Gastrocnemius medialis (tissue), 4 donors: ENCODE results near the gene PID1. TPM values are rescaled to one million over a fixed set of nuclear protein-coding genes. Genes with fewer than 3 reads are reported as not detected.

ENCODE experiments used
- ATAC-seq, 2 donors: fragments of 150-250 bp; one replicate each; pipeline ENCODE4 v1.9.1; 2016
- DNase-seq, 2 donors: peaks; one replicate each; pipeline ENCODE4 v3.0.0-alpha.2; 2019
- H3K27ac ChIP-seq, 4 donors: fragments of 200-600 bp; sonication (generic); 1 replicate in 1 of 4; 2 replicates in 3 of 4; pipeline ENCODE4 v1.5.1; 2016 to 2018; ENCODE audit warnings: mild to moderate bottlenecking in 2 of 4, moderate library complexity in 1 of 4
- H3K27me3 ChIP-seq, 3 donors: fragments of 200-600 bp; sonication (generic) in 2 of 3; 1 replicate in 1 of 3; 2 replicates in 2 of 3; pipeline versions ENCODE4 v1.5.1 to v1.6.0; 2016 to 2019; ENCODE audit warnings: mild to moderate bottlenecking in 1 of 3, moderate library complexity in 1 of 3
- H3K36me3 ChIP-seq, 2 donors: fragments of 200-600 bp; sonication (generic) in 1 of 2; one replicate each; pipeline ENCODE4 v1.5.1; 2017 to 2018
- H3K4me1 ChIP-seq, 2 donors: fragments of 200-600 bp; sonication (generic) in 1 of 2; one replicate each; pipeline ENCODE4 v1.5.1; 2016 to 2017; ENCODE audit warnings: mild to moderate bottlenecking in 2 of 2
- H3K4me3 ChIP-seq, 4 donors: fragments of 200-600 bp; sonication (generic) in 3 of 4; 1 replicate in 1 of 4; 2 replicates in 3 of 4; pipeline ENCODE4 v1.5.1; 2016 to 2019; ENCODE audit warnings: mild to moderate bottlenecking in 2 of 4
- H3K9me3 ChIP-seq, 3 donors: fragments of 200-600 bp; sonication (generic) in 2 of 3; 1 replicate in 1 of 3; 2 replicates in 2 of 3; pipeline ENCODE4 v1.5.1; 2016 to 2019
- CTCF ChIP-seq, 5 experiments: fragments of 450-650 bp in 3 of 5; fragments of 200-600 bp in 2 of 5; sonication (generic) in 2 of 5; IDR thresholded peaks in 4 of 5; conservative IDR thresholded peaks in 1 of 5; 1 replicate in 4 of 5; 2 replicates in 1 of 5; pipeline ENCODE4 v1.5.1; 2016 to 2019; ENCODE audit warnings: antibody characterized with exemption in 5 of 5, mild to moderate bottlenecking in 3 of 5, moderate library complexity in 3 of 5
- POLR2A ChIP-seq, 2 donors: fragments of 450-650 bp; IDR thresholded peaks; one replicate each; pipeline ENCODE4 v1.6.1; 2017; ENCODE audit warnings: antibody characterized with exemption in 2 of 2, mild to moderate bottlenecking in 2 of 2, moderate library complexity in 2 of 2
- in situ Hi-C, 4 donors: fragments of 200-750 bp; cut with MboI; loops; one replicate each; pipeline versions ENCODE4 v1.15.0 to v1.8.0; 2017; ENCODE audit warnings: low sequenced_read_pairs in 4 of 4
- intact Hi-C: fragments of 100-400 bp; cut with DNase I; formaldehyde crosslinking; loops from one replicate; pipeline ENCODE4 v1.15.1; 2023; ENCODE audit warnings: low total_unique reads
- total RNA-seq, 4 donors: library from RNA; depleted of rRNA; stranded (reverse); fragments of >200 nt; gene quantifications; one replicate each; pipeline versions ENCODE4 v1.1.0 to v1.2.3, GENCODE V29; 2016

The PID1 gene
- total RNA-seq, 4 donors from 2014 or later, result 11.3 to 24.3 (median 19.5) TPM

GRCh38 chr2:229261076-229261475 lies 10.0 kb downstream of the PID1 start:
- H3K27ac ChIP-seq, result no peak overlapping the region
- intact Hi-C loops (no loop called here), in situ Hi-C loops (no loop called here)
- peaks cover 0 to 10% of the 10 kb centered on the region in 2 donors for H3K4me1 ChIP-seq
- H3K36me3 ChIP-seq, result no peaks in the 10 kb centered on the region
- no peak for ATAC-seq
- no peak overlapping the region for H3K4me3 ChIP-seq
- no peaks in the 10 kb centered on the region for H3K27me3 ChIP-seq
- TF ChIP-seq POLR2A (IDR thresholded peaks at IDR 0.05) (no peak), CTCF (IDR thresholded peaks at IDR 0.05 in 4 of 5, conservative IDR thresholded peaks at IDR 0.05 in 1 of 5) (no peak)
- DNase-seq, result no peak
- H3K9me3 ChIP-seq, result no peaks in the 10 kb centered on the region

- H3K4me3 ChIP-seq, result no peak overlapping the region
- H3K27ac ChIP-seq, result no peak overlapping the region
- DNase-seq, result no peak
- TF ChIP-seq POLR2A (IDR thresholded peaks at IDR 0.05), result no peak
- no peak for TF ChIP-seq CTCF (IDR thresholded peaks at IDR 0.05 in 4 of 5, conservative IDR thresholded peaks at IDR 0.05 in 1 of 5)
- peaks cover 0 to 8% of the 10 kb centered on the region in 2 donors for H3K4me1 ChIP-seq
- no peaks in the 10 kb centered on the region for H3K27me3 ChIP-seq
- H3K9me3 ChIP-seq, result no peaks in the 10 kb centered on the region
- no peaks in the 10 kb centered on the region for H3K36me3 ChIP-seq
- ATAC-seq, result no peak
- in situ Hi-C loops, result no loop called here
- intact Hi-C loops, result no loop called here
Measured at GRCh38 chr2:229257985-229258384, 13.1 kb downstream of the PID1 start.

- no peak for DNase-seq
- in situ Hi-C loops (no loop called here), intact Hi-C loops (no loop called here)
- Histone ChIP-seq H3K4me3 (no peak overlapping the region), H3K4me1 (peaks cover 0 to 6% of the 10 kb centered on the region in 2 donors), H3K27me3 (no peaks in the 10 kb centered on the region), H3K27ac (no peak overlapping the region), H3K36me3 (no peaks in the 10 kb centered on the region), H3K9me3 (no peaks in the 10 kb centered on the region)
- TF ChIP-seq CTCF (IDR thresholded peaks at IDR 0.05 in 4 of 5, conservative IDR thresholded peaks at IDR 0.05 in 1 of 5) (no peak), POLR2A (IDR thresholded peaks at IDR 0.05) (no peak)
- ATAC-seq, result no peak
Measured at GRCh38 chr2:229256376-229256775, 14.7 kb downstream of the PID1 start.

- H3K4me1 ChIP-seq, result peaks cover 0 to 6% of the 10 kb centered on the region in 2 donors
- no peaks in the 10 kb centered on the region for H3K36me3 ChIP-seq
- DNase-seq (no peak), ATAC-seq (no peak)
- no peak for TF ChIP-seq POLR2A (IDR thresholded peaks at IDR 0.05)
- no peak for TF ChIP-seq CTCF (IDR thresholded peaks at IDR 0.05 in 4 of 5, conservative IDR thresholded peaks at IDR 0.05 in 1 of 5)
- H3K9me3 ChIP-seq, result no peaks in the 10 kb centered on the region
- H3K27ac ChIP-seq, result no peak overlapping the region
- in situ Hi-C loops, result no loop called here
- intact Hi-C loops, result no loop called here
- H3K4me3 ChIP-seq, result no peak overlapping the region
- H3K27me3 ChIP-seq, result no peaks in the 10 kb centered on the region
Measured at GRCh38 chr2:229254206-229254605, 16.9 kb downstream of the PID1 start.

GRCh38 chr2:229252996-229253395 lies 18.1 kb downstream of the PID1 start:
- no peaks in the 10 kb centered on the region for H3K9me3 ChIP-seq
- in situ Hi-C loops, result no loop called here

More at GRCh38 chr2:229252996-229253395, 18.1 kb downstream of the PID1 start:
- H3K27me3 ChIP-seq, result no peaks in the 10 kb centered on the region
- no peaks in the 10 kb centered on the region for H3K36me3 ChIP-seq
- DNase-seq (no peak), ATAC-seq (no peak)
- no peak overlapping the region for H3K4me3 ChIP-seq
- peaks cover 0 to 12% of the 10 kb centered on the region in 2 donors for H3K4me1 ChIP-seq
- intact Hi-C loops, result no loop called here
- H3K27ac ChIP-seq, result no peak overlapping the region
- TF ChIP-seq POLR2A (IDR thresholded peaks at IDR 0.05), result no peak
- no peak for TF ChIP-seq CTCF (IDR thresholded peaks at IDR 0.05 in 4 of 5, conservative IDR thresholded peaks at IDR 0.05 in 1 of 5)
